Suprapubic skin (tissue), 4 donors: ENCODE data around the gene FOLR2. TPM values are rescaled to one million over a fixed set of nuclear protein-coding genes. Genes with fewer than 3 reads are reported as not detected.
"Not testable (repeated sequence)": the region's sequence is repeated elsewhere in the genome, so short reads cannot be mapped to it uniquely, and the experiment has no call there.

Source experiments
- DNase-seq, 2 donors: peaks; one replicate each; pipeline ENCODE4 v3.0.0-alpha.2; 2019; ENCODE audit warnings: low spot score in 2 of 2
- H3K27ac ChIP-seq: fragments of 200-600 bp; sonication (generic); one replicate; pipeline ENCODE4 v1.5.1; 2019
- H3K27me3 ChIP-seq: fragments of 200-600 bp; sonication (generic); one replicate; pipeline ENCODE4 v1.5.1; 2019
- H3K36me3 ChIP-seq: fragments of 200-600 bp; sonication (generic); one replicate; pipeline ENCODE4 v1.5.1; 2019
- H3K4me1 ChIP-seq: fragments of 200-600 bp; sonication (generic); one replicate; pipeline ENCODE4 v1.5.1; 2019
- H3K4me3 ChIP-seq: fragments of 200-600 bp; sonication (generic); one replicate; pipeline ENCODE4 v1.5.1; 2019; ENCODE audit warnings: mild to moderate bottlenecking
- H3K9me3 ChIP-seq: fragments of 200-600 bp; sonication (generic); one replicate; pipeline ENCODE4 v1.5.1; 2019
- CTCF ChIP-seq, 2 donors: fragments of 200-600 bp in 1 of 2; fragments of 450-650 bp in 1 of 2; sonication (generic) in 1 of 2; IDR thresholded peaks; one replicate each; pipeline ENCODE4 v1.5.1; 2016 to 2019; ENCODE audit warnings: antibody characterized with exemption in 2 of 2, mild to moderate bottlenecking in 1 of 2, moderate library complexity in 1 of 2
- EP300 ChIP-seq: sonication (generic); formaldehyde crosslinking; IDR thresholded peaks from one replicate; pipeline ENCODE4 v1.6.1; 2017; ENCODE audit warnings: antibody characterized with exemption
- POLR2A ChIP-seq, 2 donors: fragments of 450-650 bp; IDR thresholded peaks; one replicate each; pipeline ENCODE4 v1.6.1; 2017; ENCODE audit warnings: antibody characterized with exemption in 2 of 2, mild to moderate bottlenecking in 2 of 2, moderate library complexity in 2 of 2
- POLR2AphosphoS5 ChIP-seq, 3 donors: sonication (generic); formaldehyde crosslinking; IDR thresholded peaks; one replicate each; pipeline ENCODE4 v1.6.1; 2017; ENCODE audit warnings: antibody characterized with exemption in 3 of 3
- WGBS: methylation state at CpG from one replicate; pipeline ENCODE4 v1.1.5; 2018; 5-methylcytosine and 5-hydroxymethylcytosine counted together
- total RNA-seq, 4 donors: library from RNA; depleted of rRNA; stranded (reverse); fragments of >200 nt; gene quantifications; one replicate each; pipeline ENCODE4 v1.1.0, GENCODE V29; 2016

Gene FOLR2
- total RNA-seq, 4 donors from 2014 or later, result 3.1 to 10.1 (median 5.1) TPM

GRCh38 chr11:72179049-72179803, 37.4 kb upstream of the FOLR2 start:
- WGBS, result 69% methylated on average over 7 of the region's 7 CpGs
- Histone ChIP-seq H3K36me3 (no peaks in the 10 kb centered on the region), H3K4me1 (peaks cover 21% of the 10 kb centered on the region), H3K27ac (no peak overlapping the region), H3K9me3 (no peaks in the 10 kb centered on the region), H3K27me3 (no peaks in the 10 kb centered on the region), H3K4me3 (no peak overlapping the region)
- TF ChIP-seq CTCF (IDR thresholded peaks at IDR 0.05) (no peak), POLR2A (IDR thresholded peaks at IDR 0.05) (no peak), EP300 (no peak), POLR2AphosphoS5 (IDR thresholded peaks at IDR 0.05) (no peak)
- DNase-seq, result no peak

GRCh38 chr11:72179804-72180396, 36.7 kb upstream of the FOLR2 start:
- Histone ChIP-seq H3K27me3 (no peaks in the 10 kb centered on the region), H3K9me3 (no peaks in the 10 kb centered on the region), H3K4me1 (peaks cover 18% of the 10 kb centered on the region), H3K4me3 (no peak overlapping the region), H3K27ac (no peak overlapping the region), H3K36me3 (no peaks in the 10 kb centered on the region)
- WGBS, result 66% methylated on average over 4 of the region's 4 CpGs
- DNase-seq, result no peak
- TF ChIP-seq EP300 (no peak), POLR2A (IDR thresholded peaks at IDR 0.05) (no peak), CTCF (IDR thresholded peaks at IDR 0.05) (no peak), POLR2AphosphoS5 (IDR thresholded peaks at IDR 0.05) (no peak)

- Histone ChIP-seq H3K27ac (peak overlapping the region; percentile 55), H3K4me1 (peaks cover 18% of the 10 kb centered on the region)
- not testable (repeated sequence) for H3K36me3 ChIP-seq, H3K4me3 ChIP-seq, DNase-seq, H3K9me3 ChIP-seq, H3K27me3 ChIP-seq
- WGBS, result 35% methylated on average over 7 of the region's 7 CpGs
These were observed 35.6 kb upstream of the FOLR2 start for GRCh38 chr11:72180892-72181552.

GRCh38 chr11:72181553-72181958, 35.0 kb upstream of the FOLR2 start:
- Histone ChIP-seq H3K4me1 (peaks cover 18% of the 10 kb centered on the region), H3K27ac (peak overlapping the region; percentile 55)
- WGBS, result 35% methylated on average over 2 of the region's 3 CpGs
- H3K27me3 ChIP-seq, H3K9me3 ChIP-seq, DNase-seq, H3K36me3 ChIP-seq, H3K4me3 ChIP-seq: not testable (repeated sequence)

- H3K4me3 ChIP-seq, result no peak overlapping the region
- H3K4me1 ChIP-seq, result no peaks in the 10 kb centered on the region
- no peak for TF ChIP-seq POLR2A (IDR thresholded peaks at IDR 0.05)
- TF ChIP-seq CTCF (IDR thresholded peaks at IDR 0.05), result no peak
- TF ChIP-seq EP300, result no peak
- TF ChIP-seq POLR2AphosphoS5 (IDR thresholded peaks at IDR 0.05), result no peak
- no peaks in the 10 kb centered on the region for H3K27me3 ChIP-seq
- DNase-seq, result no peak
- no peak overlapping the region for H3K27ac ChIP-seq
- H3K36me3 ChIP-seq, result no peaks in the 10 kb centered on the region
- no peaks in the 10 kb centered on the region for H3K9me3 ChIP-seq
- 90% methylated on average over 1 of the region's 1 CpG for WGBS
These were observed 28.3 kb upstream of the FOLR2 start for GRCh38 chr11:72188267-72188666.
